ENCODE data around the gene FAM170B. TPM values are rescaled to one million over a fixed set of nuclear protein-coding genes. Genes with fewer than 3 reads are reported as not detected.

FAM170B gene
- total RNA-seq, 1 donor from 2014 or later, result not detected

DNA sequence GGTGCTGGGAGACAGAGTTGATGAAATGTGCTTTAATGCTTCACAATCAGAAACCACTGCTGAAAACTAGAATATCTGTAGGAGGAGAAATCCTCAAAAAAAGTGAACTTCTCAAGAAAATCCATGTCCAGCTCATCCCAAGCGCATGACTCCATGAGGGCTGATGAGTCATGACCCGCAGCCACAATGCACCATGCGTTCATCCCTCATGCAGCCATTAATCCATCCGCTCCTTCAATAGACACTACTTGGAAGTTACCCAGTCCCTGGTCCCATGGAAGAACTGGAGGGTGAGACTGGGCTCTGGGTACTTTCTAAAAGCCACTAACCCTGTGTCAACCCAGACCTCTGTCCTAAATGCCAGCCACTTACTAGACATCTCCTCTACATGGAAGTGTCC, 29.9 kb upstream of the FAM170B start:
- no peaks in the 10 kb centered on the region for H3K27me3 ChIP-seq
- no peak overlapping the region for H3K4me2 ChIP-seq
- Mint-ChIP-seq H3K27ac (no peak overlapping the region), H3K27me3 (ENCODE audit: insufficient read depth, low read depth) (peaks cover 13% of the 10 kb centered on the region), H3K9me3 (peaks cover 3% of the 10 kb centered on the region), H3K36me3 (no peaks in the 10 kb centered on the region), H3K4me3 (no peak overlapping the region), H3K4me1 (peaks cover 8% of the 10 kb centered on the region)
- no peak overlapping the region for H3K4me3 ChIP-seq
- no peak overlapping the region for H2AFZ ChIP-seq (replicated peaks)
- DNase-seq (ENCODE audit: low spot score), result no peak
- no peaks in the 10 kb centered on the region for H4K20me1 ChIP-seq (ENCODE audit: low read depth)
- H3K36me3 ChIP-seq, result no peaks in the 10 kb centered on the region
- no peak overlapping the region for H3K27ac ChIP-seq
- no peak for TF ChIP-seq EZH2 (IDR thresholded peaks at IDR 0.05)
- no peak for TF ChIP-seq EZH2phosphoT487 (IDR thresholded peaks at IDR 0.05)
- TF ChIP-seq, protein P1, sequence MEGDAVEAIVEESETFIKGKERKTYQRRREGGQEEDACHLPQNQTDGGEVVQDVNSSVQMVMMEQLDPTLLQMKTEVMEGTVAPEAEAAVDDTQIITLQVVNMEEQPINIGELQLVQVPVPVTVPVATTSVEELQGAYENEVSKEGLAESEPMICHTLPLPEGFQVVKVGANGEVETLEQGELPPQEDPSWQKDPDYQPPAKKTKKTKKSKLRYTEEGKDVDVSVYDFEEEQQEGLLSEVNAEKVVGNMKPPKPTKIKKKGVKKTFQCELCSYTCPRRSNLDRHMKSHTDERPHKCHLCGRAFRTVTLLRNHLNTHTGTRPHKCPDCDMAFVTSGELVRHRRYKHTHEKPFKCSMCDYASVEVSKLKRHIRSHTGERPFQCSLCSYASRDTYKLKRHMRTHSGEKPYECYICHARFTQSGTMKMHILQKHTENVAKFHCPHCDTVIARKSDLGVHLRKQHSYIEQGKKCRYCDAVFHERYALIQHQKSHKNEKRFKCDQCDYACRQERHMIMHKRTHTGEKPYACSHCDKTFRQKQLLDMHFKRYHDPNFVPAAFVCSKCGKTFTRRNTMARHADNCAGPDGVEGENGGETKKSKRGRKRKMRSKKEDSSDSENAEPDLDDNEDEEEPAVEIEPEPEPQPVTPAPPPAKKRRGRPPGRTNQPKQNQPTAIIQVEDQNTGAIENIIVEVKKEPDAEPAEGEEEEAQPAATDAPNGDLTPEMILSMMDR (IDR thresholded peaks at IDR 0.05), result no peak
- no peak overlapping the region for H3K9ac ChIP-seq
- no peaks in the 10 kb centered on the region for H3K79me2 ChIP-seq (ENCODE audit: low read depth)
- H3F3A ChIP-seq (ENCODE audit: low read depth), result no peaks in the 10 kb centered on the region
- no peaks in the 10 kb centered on the region for H3K9me3 ChIP-seq (ENCODE audit: low read depth)
- no peaks in the 10 kb centered on the region for H3K4me1 ChIP-seq

DNA sequence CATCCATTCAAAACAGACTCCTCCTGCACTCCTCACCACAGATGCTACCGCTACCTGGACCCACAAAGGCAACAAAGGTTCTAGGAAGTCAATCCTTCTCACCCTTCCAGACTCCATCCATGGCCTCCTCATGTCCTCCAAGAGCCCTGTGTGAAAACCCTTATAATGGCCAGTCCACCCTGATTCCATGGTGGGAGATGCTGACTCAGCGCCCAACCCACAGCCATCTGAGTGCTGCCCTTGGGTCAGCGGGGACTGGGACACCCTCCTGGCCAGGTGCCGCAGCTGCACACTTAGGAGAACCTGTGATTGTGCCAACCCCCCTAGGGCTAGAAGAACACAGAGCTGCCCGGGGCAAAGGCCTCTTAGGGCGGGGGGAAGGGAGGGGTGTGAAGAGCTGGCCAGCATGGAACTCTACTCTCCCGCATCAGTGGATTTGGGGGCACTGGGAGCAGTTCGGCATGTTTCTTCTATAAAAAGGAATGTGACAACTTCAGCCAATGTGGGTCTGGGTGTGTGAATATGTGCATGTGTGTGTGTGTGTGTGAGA, 29.0 kb upstream of the FAM170B start:
- Histone ChIP-seq H3K79me2 (ENCODE audit: low read depth) (no peaks in the 10 kb centered on the region), H3F3A (ENCODE audit: low read depth) (no peaks in the 10 kb centered on the region), H3K9ac (no peak overlapping the region), H3K36me3 (no peaks in the 10 kb centered on the region), H3K27ac (no peak overlapping the region), H3K27me3 (no peaks in the 10 kb centered on the region), H3K9me3 (ENCODE audit: low read depth) (peaks cover 2% of the 10 kb centered on the region), H3K4me3 (no peak overlapping the region), H3K4me1 (no peaks in the 10 kb centered on the region), H3K4me2 (no peak overlapping the region), H2AFZ (replicated peaks) (no peak overlapping the region), H4K20me1 (ENCODE audit: low read depth) (no peaks in the 10 kb centered on the region)
- Mint-ChIP-seq H3K36me3 (no peaks in the 10 kb centered on the region), H3K4me1 (peaks cover 4% of the 10 kb centered on the region), H3K27ac (no peak overlapping the region), H3K27me3 (ENCODE audit: insufficient read depth, low read depth) (peaks cover 10% of the 10 kb centered on the region), H3K4me3 (no peak overlapping the region), H3K9me3 (peaks cover 3% of the 10 kb centered on the region)
- TF ChIP-seq EZH2phosphoT487 (IDR thresholded peaks at IDR 0.05), result no peak
- TF ChIP-seq, protein P1 (IDR thresholded peaks at IDR 0.05), result no peak
- no peak for DNase-seq (ENCODE audit: low spot score)

DNA sequence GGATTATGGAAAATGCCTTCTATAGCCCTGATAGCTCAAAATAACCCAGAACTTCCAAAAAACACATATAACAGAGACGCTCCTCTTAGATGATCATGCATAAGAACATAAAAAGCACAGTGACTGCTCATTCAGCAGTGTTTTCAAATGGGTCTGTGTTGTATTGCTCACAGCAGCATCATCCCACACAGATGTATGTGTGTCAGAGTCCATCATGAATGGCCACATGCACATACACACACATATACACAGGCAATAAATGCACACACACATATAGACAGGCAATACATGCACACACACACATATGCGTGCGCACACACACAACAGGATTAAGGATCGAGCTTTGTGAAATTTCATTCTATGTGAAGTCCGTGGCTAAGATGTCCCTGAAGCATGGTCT, 28.2 kb upstream of the FAM170B start:
- Histone ChIP-seq H3K4me1 (no peaks in the 10 kb centered on the region), H3F3A (ENCODE audit: low read depth) (no peaks in the 10 kb centered on the region), H3K27ac (no peak overlapping the region), H3K4me2 (no peak overlapping the region), H2AFZ (replicated peaks) (no peak overlapping the region), H3K9ac (no peak overlapping the region), H3K36me3 (no peaks in the 10 kb centered on the region), H3K79me2 (ENCODE audit: low read depth) (no peaks in the 10 kb centered on the region), H4K20me1 (ENCODE audit: low read depth) (no peaks in the 10 kb centered on the region), H3K9me3 (ENCODE audit: low read depth) (peaks cover 4% of the 10 kb centered on the region), H3K27me3 (no peaks in the 10 kb centered on the region), H3K4me3 (no peak overlapping the region)
- Mint-ChIP-seq H3K9me3 (peaks cover 3% of the 10 kb centered on the region), H3K4me1 (peaks cover 4% of the 10 kb centered on the region), H3K4me3 (no peak overlapping the region), H3K27me3 (ENCODE audit: insufficient read depth, low read depth) (peaks cover 10% of the 10 kb centered on the region), H3K36me3 (no peaks in the 10 kb centered on the region), H3K27ac (no peak overlapping the region)
- TF ChIP-seq EZH2 (IDR thresholded peaks at IDR 0.05), result no peak
- TF ChIP-seq, protein P1 (IDR thresholded peaks at IDR 0.05), result no peak
- TF ChIP-seq EZH2phosphoT487 (IDR thresholded peaks at IDR 0.05), result no peak
- no peak for DNase-seq (ENCODE audit: low spot score)

Data from neural progenitor cell (in vitro differentiated cells).